ENCODE data around the gene STK38L. TPM values are rescaled to one million over a fixed set of nuclear protein-coding genes. Genes with fewer than 3 reads are reported as not detected.
"Not testable (repeated sequence)": the region's sequence is repeated elsewhere in the genome, so short reads cannot be mapped to it uniquely, and the experiment has no call there.

Gene STK38L
- polyA plus RNA-seq, 1 donor (not counting 4 experiments of a cell fraction or from before 2014, with no cell fraction given) = 25.4 TPM

DNA sequence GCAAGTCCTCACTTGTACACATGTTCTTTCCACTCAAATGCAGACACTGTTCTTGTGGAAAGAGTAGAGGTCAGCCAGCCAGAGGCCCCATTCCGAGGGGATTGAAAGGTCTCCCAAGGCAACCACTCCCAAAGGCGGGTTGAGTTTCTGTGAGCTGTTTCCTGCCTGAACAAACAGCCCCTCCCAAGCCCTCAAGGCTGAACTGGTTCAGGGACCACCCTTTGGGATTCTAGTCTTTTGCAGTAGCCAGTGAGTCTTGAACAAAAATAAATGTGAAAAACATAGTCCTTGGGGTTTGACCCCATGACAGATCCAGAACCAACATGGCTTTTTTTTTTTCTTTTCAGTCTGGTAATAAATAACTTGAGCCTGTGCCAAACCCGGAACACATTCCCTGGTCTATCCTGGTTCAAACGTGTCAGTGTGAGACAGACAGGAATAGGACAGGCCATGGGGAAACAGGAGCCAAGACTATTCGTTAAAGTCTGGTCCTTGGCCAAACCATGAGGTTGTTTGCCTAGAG, 17.6 kb upstream of the STK38L start:
- H3K36me3 ChIP-seq (ENCODE audit: control insufficient read depth in 2 of 2, extremely low read depth in 1 of 2, insufficient read depth in 2 of 2, low read length in 2 of 2) = no peaks in the 10 kb centered on the region
- peak; percentile 95 for FAIRE-seq
- H2AFZ ChIP-seq (ENCODE audit: control insufficient read depth, low read length) = peak overlapping the region; percentile 95
- dilution Hi-C loops (cut with MboI; ENCODE audit: extremely low pct_ligation_motif_present, low sequenced_read_pairs) = no loop called here
- DNase-seq (ENCODE audit: low read depth, low spot score) = no peak
- H3K9ac ChIP-seq (ENCODE audit: control insufficient read depth, extremely low read depth, insufficient read depth, low read length) = peak overlapping the region; percentile 51
- no peaks in the 10 kb centered on the region for H4K20me1 ChIP-seq (ENCODE audit: control insufficient read depth, extremely low read depth, insufficient read depth, low read length)
- TF ChIP-seq, protein P1, sequence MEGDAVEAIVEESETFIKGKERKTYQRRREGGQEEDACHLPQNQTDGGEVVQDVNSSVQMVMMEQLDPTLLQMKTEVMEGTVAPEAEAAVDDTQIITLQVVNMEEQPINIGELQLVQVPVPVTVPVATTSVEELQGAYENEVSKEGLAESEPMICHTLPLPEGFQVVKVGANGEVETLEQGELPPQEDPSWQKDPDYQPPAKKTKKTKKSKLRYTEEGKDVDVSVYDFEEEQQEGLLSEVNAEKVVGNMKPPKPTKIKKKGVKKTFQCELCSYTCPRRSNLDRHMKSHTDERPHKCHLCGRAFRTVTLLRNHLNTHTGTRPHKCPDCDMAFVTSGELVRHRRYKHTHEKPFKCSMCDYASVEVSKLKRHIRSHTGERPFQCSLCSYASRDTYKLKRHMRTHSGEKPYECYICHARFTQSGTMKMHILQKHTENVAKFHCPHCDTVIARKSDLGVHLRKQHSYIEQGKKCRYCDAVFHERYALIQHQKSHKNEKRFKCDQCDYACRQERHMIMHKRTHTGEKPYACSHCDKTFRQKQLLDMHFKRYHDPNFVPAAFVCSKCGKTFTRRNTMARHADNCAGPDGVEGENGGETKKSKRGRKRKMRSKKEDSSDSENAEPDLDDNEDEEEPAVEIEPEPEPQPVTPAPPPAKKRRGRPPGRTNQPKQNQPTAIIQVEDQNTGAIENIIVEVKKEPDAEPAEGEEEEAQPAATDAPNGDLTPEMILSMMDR (optimal IDR thresholded peaks at IDR 0.05 in 1 of 3, IDR thresholded peaks at IDR 0.05 in 1 of 3, conservative IDR thresholded peaks at IDR 0.05 in 1 of 3; ENCODE audit: extremely low read depth in 1 of 3, insufficient read depth in 2 of 3, low read length in 3 of 3) = no peak
- TF ChIP-seq EZH2 (IDR thresholded peaks at IDR 0.05; ENCODE audit: low read length) = no peak
- no peaks in the 10 kb centered on the region for H3K79me2 ChIP-seq (ENCODE audit: control insufficient read depth, insufficient read depth, low read length)
- peak overlapping the region in 2 of 3 experiments; percentile 55 for H3K4me3 ChIP-seq (ENCODE audit: control insufficient read depth in 2 of 3, extremely low read depth in 1 of 3, insufficient read depth in 2 of 3, low read depth in 1 of 3, low read length in 3 of 3)
- H3K4me2 ChIP-seq (ENCODE audit: control insufficient read depth, extremely low read depth, insufficient read depth, low read depth, low read length) = peak overlapping the region; percentile 91
- peaks cover 18% of the 10 kb centered on the region for H3K4me1 ChIP-seq (ENCODE audit: control insufficient read depth, extremely low read depth, insufficient read depth, low read length)
- peak overlapping the region; percentile 81 for H3K27ac ChIP-seq (ENCODE audit: control insufficient read depth, insufficient read depth, low read length)
- H3K9me1 ChIP-seq (ENCODE audit: control insufficient read depth, extremely low read depth, insufficient read depth, low read length) = no peaks in the 10 kb centered on the region
- H3K27me3 ChIP-seq (ENCODE audit: control insufficient read depth, extremely low read depth, insufficient read depth, low read length) = no peaks in the 10 kb centered on the region
- H3K9me3 ChIP-seq (ENCODE audit: control insufficient read depth, low read depth, low read length) = no peaks in the 10 kb centered on the region

DNA sequence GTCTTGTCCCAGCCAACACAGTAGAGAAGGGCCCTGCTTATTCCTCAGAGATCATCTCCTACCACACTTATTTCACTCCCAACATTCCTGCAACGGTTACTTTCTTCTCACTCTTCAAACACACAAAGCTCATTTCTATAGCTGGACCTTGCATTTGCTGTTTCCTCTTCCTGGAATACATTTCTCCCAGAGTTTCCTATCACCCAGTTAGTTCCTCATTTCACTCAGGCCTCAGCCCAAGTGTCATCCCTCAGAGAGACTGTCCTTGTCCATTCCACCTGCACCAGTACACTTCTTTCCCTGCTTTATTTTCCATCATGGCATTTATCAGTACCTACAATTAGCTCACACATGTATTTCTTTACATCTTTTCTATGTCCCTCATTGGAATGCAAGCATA, 14.7 kb upstream of the STK38L start:
- TF ChIP-seq, protein P1 (optimal IDR thresholded peaks at IDR 0.05 in 1 of 3, IDR thresholded peaks at IDR 0.05 in 1 of 3, conservative IDR thresholded peaks at IDR 0.05 in 1 of 3; ENCODE audit: extremely low read depth in 1 of 3, insufficient read depth in 2 of 3, low read length in 3 of 3) = no peak
- no peak for TF ChIP-seq EZH2 (IDR thresholded peaks at IDR 0.05; ENCODE audit: low read length)
- FAIRE-seq = no peak
- dilution Hi-C loops (cut with MboI; ENCODE audit: extremely low pct_ligation_motif_present, low sequenced_read_pairs) = no loop called here

DNA sequence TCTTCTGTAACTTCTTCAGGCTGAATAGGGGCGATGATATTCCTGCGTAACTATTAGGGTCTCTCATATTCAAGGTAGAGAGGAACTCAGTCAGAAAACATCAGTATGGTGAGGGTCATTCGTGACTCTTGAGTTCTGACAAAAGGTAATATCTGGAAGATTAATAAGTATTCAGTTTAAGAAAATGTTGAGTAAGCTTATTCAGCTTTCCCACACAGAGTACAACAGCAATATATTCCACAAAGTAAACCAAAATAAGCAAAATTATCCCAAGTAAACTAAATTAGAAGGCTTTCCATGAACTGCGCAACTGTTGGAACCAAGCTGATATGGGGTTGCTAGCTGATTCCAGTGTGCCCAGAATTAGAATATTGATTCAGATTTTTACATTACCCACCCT, 12.7 kb upstream of the STK38L start:
- FAIRE-seq; H3K36me3 ChIP-seq (ENCODE audit: control insufficient read depth in 2 of 2, extremely low read depth in 1 of 2, insufficient read depth in 2 of 2, low read length in 2 of 2); H3K79me2 ChIP-seq (ENCODE audit: control insufficient read depth, insufficient read depth, low read length); H3K27me3 ChIP-seq (ENCODE audit: control insufficient read depth, extremely low read depth, insufficient read depth, low read length); H3K9me3 ChIP-seq (ENCODE audit: control insufficient read depth, low read depth, low read length); H3K9me1 ChIP-seq (ENCODE audit: control insufficient read depth, extremely low read depth, insufficient read depth, low read length); H3K4me2 ChIP-seq (ENCODE audit: control insufficient read depth, extremely low read depth, insufficient read depth, low read depth, low read length); H2AFZ ChIP-seq (ENCODE audit: control insufficient read depth, low read length); H4K20me1 ChIP-seq (ENCODE audit: control insufficient read depth, extremely low read depth, insufficient read depth, low read length); H3K9ac ChIP-seq (ENCODE audit: control insufficient read depth, extremely low read depth, insufficient read depth, low read length); DNase-seq (ENCODE audit: low read depth, low spot score); H3K4me3 ChIP-seq (ENCODE audit: control insufficient read depth in 2 of 3, extremely low read depth in 1 of 3, insufficient read depth in 2 of 3, low read depth in 1 of 3, low read length in 3 of 3); H3K4me1 ChIP-seq (ENCODE audit: control insufficient read depth, extremely low read depth, insufficient read depth, low read length); H3K27ac ChIP-seq (ENCODE audit: control insufficient read depth, insufficient read depth, low read length); dilution Hi-C loops (cut with MboI; ENCODE audit: extremely low pct_ligation_motif_present, low sequenced_read_pairs): not testable (repeated sequence)

More for the DNA sequence above, 14.7 kb upstream of the STK38L start:
- no peak overlapping the region for H3K27ac ChIP-seq (ENCODE audit: control insufficient read depth, insufficient read depth, low read length)
- peaks cover 18% of the 10 kb centered on the region for H3K4me1 ChIP-seq (ENCODE audit: control insufficient read depth, extremely low read depth, insufficient read depth, low read length)
- H3K9me3 ChIP-seq (ENCODE audit: control insufficient read depth, low read depth, low read length) = no peaks in the 10 kb centered on the region
- no peak overlapping the region for H2AFZ ChIP-seq (ENCODE audit: control insufficient read depth, low read length)
- no peaks in the 10 kb centered on the region for H3K27me3 ChIP-seq (ENCODE audit: control insufficient read depth, extremely low read depth, insufficient read depth, low read length)
- no peaks in the 10 kb centered on the region for H3K36me3 ChIP-seq (ENCODE audit: control insufficient read depth in 2 of 2, extremely low read depth in 1 of 2, insufficient read depth in 2 of 2, low read length in 2 of 2)
- no peaks in the 10 kb centered on the region for H4K20me1 ChIP-seq (ENCODE audit: control insufficient read depth, extremely low read depth, insufficient read depth, low read length)
- no peak for DNase-seq (ENCODE audit: low read depth, low spot score)
- H3K79me2 ChIP-seq (ENCODE audit: control insufficient read depth, insufficient read depth, low read length) = no peaks in the 10 kb centered on the region
- no peak overlapping the region for H3K4me2 ChIP-seq (ENCODE audit: control insufficient read depth, extremely low read depth, insufficient read depth, low read depth, low read length)
- no peak overlapping the region for H3K9ac ChIP-seq (ENCODE audit: control insufficient read depth, extremely low read depth, insufficient read depth, low read length)
- no peak overlapping the region for H3K4me3 ChIP-seq (ENCODE audit: control insufficient read depth in 2 of 3, extremely low read depth in 1 of 3, insufficient read depth in 2 of 3, low read depth in 1 of 3, low read length in 3 of 3)
- no peaks in the 10 kb centered on the region for H3K9me1 ChIP-seq (ENCODE audit: control insufficient read depth, extremely low read depth, insufficient read depth, low read length)
